A673 (cell line): Measurements from ENCODE around the gene CRISPLD2. TPM values are rescaled to one million over a fixed set of nuclear protein-coding genes. Genes with fewer than 3 reads are reported as not detected.

ENCODE experiments used
- BruUV-seq: library from RNA; stranded (reverse); fragments of 400-500 nt; replicated peaks from 2 replicates; lab custom pipeline; 2021; lab: Mats Ljungman, UMichigan
- CTCF ChIA-PET: fragments of 300-600 bp; sonication (Branson Sonifier 250); formaldehyde crosslinking; loops from one replicate; lab custom pipeline; 2022; ENCODE audit warnings: antibody characterized with exemption; lab: Charles Lee
- POLR2A ChIA-PET: fragments of 300-600 bp; sonication (Branson Sonifier 250); formaldehyde crosslinking; loops from one replicate; lab custom pipeline; 2022; ENCODE audit warnings: antibody characterized with exemption; ENCODE audit not compliant: low non-redundant PET; lab: Charles Lee
- DNase-seq: peaks from one replicate; pipeline ENCODE4 v3.0.0-alpha.2; 2015; ENCODE audit warnings: low spot score
- H3K27ac ChIP-seq: fragments of 200-600 bp; sonication (generic); 2 replicates; pipeline ENCODE4 v1.5.1; 2016; ENCODE audit warnings: mixed run types, low read depth, mild to moderate bottlenecking, mixed read lengths, antibody characterized with exemption, low read length; ENCODE audit not compliant: poor library complexity, severe bottlenecking
- H3K27me3 ChIP-seq: fragments of 200-600 bp; sonication (generic); replicated peaks from 2 replicates; pipeline ENCODE4 v1.6.1; 2017; ENCODE audit warnings: mixed run types, low read depth, mild to moderate bottlenecking, mixed read lengths, antibody characterized with exemption, low read length; ENCODE audit not compliant: insufficient read depth, poor library complexity
- H3K36me3 ChIP-seq: fragments of 200-600 bp; sonication (generic); 2 replicates; pipeline ENCODE4 v1.6.1; 2016; ENCODE audit warnings: mixed run types, mild to moderate bottlenecking, mixed read lengths, antibody characterized with exemption, low read length; ENCODE audit not compliant: insufficient read depth, poor library complexity, severe bottlenecking
- H3K4me1 ChIP-seq: fragments of 200-600 bp; sonication (generic); 2 replicates; pipeline ENCODE4 v1.6.1; 2017; ENCODE audit warnings: mixed run types, mild to moderate bottlenecking, mixed read lengths, antibody characterized with exemption, low read length; ENCODE audit not compliant: insufficient read depth, poor library complexity, severe bottlenecking
- H3K4me3 ChIP-seq: fragments of 200-600 bp; sonication (generic); 2 replicates; pipeline ENCODE4 v1.5.1; 2016; ENCODE audit warnings: low read depth, mixed run types, mild to moderate bottlenecking, mixed read lengths, low read length; ENCODE audit not compliant: poor library complexity, severe bottlenecking
- H3K9me3 ChIP-seq: fragments of 200-600 bp; sonication (generic); 2 replicates; pipeline ENCODE4 v1.6.1; 2016; ENCODE audit warnings: mixed run types, low read depth, mild to moderate bottlenecking, mixed read lengths, antibody characterized with exemption, low read length; ENCODE audit not compliant: poor library complexity, severe bottlenecking
- CTCF ChIP-seq: fragments of 300-800, 200-600 bp; sonication (generic); conservative IDR thresholded peaks from 2 replicates; pipeline ENCODE4 v1.5.1; 2017; ENCODE audit warnings: low read depth, mild to moderate bottlenecking, antibody characterized with exemption, low read length, moderate library complexity, mixed read lengths
- EZH2 ChIP-seq: fragments of 200-600 bp; sonication (generic); IDR thresholded peaks from 2 replicates; pipeline ENCODE4 v1.6.1; 2017; ENCODE audit warnings: borderline replicate concordance, low read depth, mild to moderate bottlenecking, mixed read lengths, antibody characterized with exemption, low read length; ENCODE audit not compliant: poor library complexity, severe bottlenecking
- intact Hi-C: fragments of 100-400 bp; cut with micrococcal nuclease; formaldehyde crosslinking; loops from one replicate; pipeline ENCODE4 v1.10.0; 2022; ENCODE audit not compliant: unreplicated experiment
- total RNA-seq: library from RNA; stranded (reverse); gene quantifications from 2 replicates; pipeline ENCODE4 v1.2.3, GENCODE V29; 2021

Gene CRISPLD2
- total RNA-seq, 1 experiment from 2014 or later = 0.32 TPM

- ChIA-PET POLR2A (no interaction called here), CTCF (no interaction called here)
- TF ChIP-seq CTCF (no peak), EZH2 (no peak)
- Histone ChIP-seq H3K4me3 (no peak overlapping the region), H3K9me3 (no peaks in the 10 kb centered on the region), H3K4me1 (no peaks in the 10 kb centered on the region), H3K27ac (no peak overlapping the region), H3K36me3 (peaks cover 46% of the 10 kb centered on the region), H3K27me3 (no peaks in the 10 kb centered on the region)
- BruUV-seq = no TSS peak
- intact Hi-C loops = no loop called here
- no peak for DNase-seq
Measured at GRCh38 chr16:84780063-84780462, 39.7 kb upstream of the CRISPLD2 start.

- H3K36me3 ChIP-seq = peaks cover 39% of the 10 kb centered on the region
- no TSS peak for BruUV-seq
- H3K4me1 ChIP-seq = peaks cover 6% of the 10 kb centered on the region
- ChIA-PET CTCF (no interaction called here), POLR2A (no interaction called here)
- no peak for DNase-seq
- intact Hi-C loops = no loop called here
- no peak overlapping the region for H3K4me3 ChIP-seq
- no peaks in the 10 kb centered on the region for H3K9me3 ChIP-seq
- no peak overlapping the region for H3K27ac ChIP-seq
- no peaks in the 10 kb centered on the region for H3K27me3 ChIP-seq
- no peak for TF ChIP-seq CTCF
- no peak for TF ChIP-seq EZH2
Measured at GRCh38 chr16:84780544-84781376, 39.0 kb upstream of the CRISPLD2 start.

- ChIA-PET POLR2A (no interaction called here), CTCF (no interaction called here)
- no peak for DNase-seq
- no peaks in the 10 kb centered on the region for H3K9me3 ChIP-seq
- peaks cover 19% of the 10 kb centered on the region for H3K36me3 ChIP-seq
- H3K27ac ChIP-seq = no peak overlapping the region
- no TSS peak for BruUV-seq
- intact Hi-C loops = no loop called here
- H3K27me3 ChIP-seq = no peaks in the 10 kb centered on the region
- TF ChIP-seq EZH2 (no peak), CTCF (no peak)
- H3K4me3 ChIP-seq = no peak overlapping the region
- peaks cover 12% of the 10 kb centered on the region for H3K4me1 ChIP-seq
Measured at GRCh38 chr16:84782846-84783245, 36.9 kb upstream of the CRISPLD2 start.
